Upper lobe of left lung (tissue), 4 donors: ENCODE data around the gene SPINT2.

Source experiments
- EP300 ChIP-seq, 4 donors: sonication (generic); formaldehyde crosslinking; IDR thresholded peaks; one replicate each; pipeline ENCODE4 v1.5.1; 2017; ENCODE audit warnings: antibody characterized with exemption in 4 of 4, control low read depth in 2 of 4
- POLR2A ChIP-seq, 4 donors: fragments of 450-650 bp; IDR thresholded peaks; one replicate each; pipeline ENCODE4 v1.5.1; 2016 to 2017; ENCODE audit warnings: antibody characterized with exemption in 4 of 4, mild to moderate bottlenecking in 2 of 4
- POLR2AphosphoS5 ChIP-seq, 2 donors: sonication (generic); formaldehyde crosslinking; IDR thresholded peaks; one replicate each; pipeline ENCODE4 v1.5.1; 2017; ENCODE audit warnings: antibody characterized with exemption in 2 of 2
- TF ChIP-seq, protein P1 (sequence below), 6 experiments: fragments of 450-650 bp in 4 of 6; fragments of 200-600 bp in 2 of 6; sonication (generic) in 2 of 6; IDR thresholded peaks; one replicate each; pipeline ENCODE4 v1.5.1; 2016 to 2019; ENCODE audit warnings: antibody characterized with exemption in 6 of 6

DNA sequence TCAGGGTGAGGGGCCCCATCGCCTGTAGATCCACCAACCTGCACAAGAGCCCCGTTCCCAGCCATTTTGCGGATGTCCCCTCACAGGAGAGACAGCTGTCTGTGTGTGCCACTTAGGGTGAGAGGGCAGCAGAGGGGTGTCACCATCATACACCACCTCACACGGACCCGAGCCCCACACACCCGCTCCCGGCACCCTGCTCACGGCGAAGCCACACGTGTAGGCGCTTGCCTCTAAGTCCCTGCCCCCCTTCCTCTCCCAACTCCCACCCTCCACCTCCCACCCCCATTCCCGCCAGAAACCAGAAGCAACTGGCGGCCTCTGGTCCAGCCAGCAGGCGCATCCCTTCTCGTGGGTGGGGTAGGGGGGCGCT lies 36.4 kb upstream of the SPINT2 start:
- TF ChIP-seq POLR2A (IDR thresholded peaks at IDR 0.05) (no peak), EP300 (IDR thresholded peaks at IDR 0.05) (no peak), POLR2AphosphoS5 (IDR thresholded peaks at IDR 0.05) (no peak)
- TF ChIP-seq, protein P1, sequence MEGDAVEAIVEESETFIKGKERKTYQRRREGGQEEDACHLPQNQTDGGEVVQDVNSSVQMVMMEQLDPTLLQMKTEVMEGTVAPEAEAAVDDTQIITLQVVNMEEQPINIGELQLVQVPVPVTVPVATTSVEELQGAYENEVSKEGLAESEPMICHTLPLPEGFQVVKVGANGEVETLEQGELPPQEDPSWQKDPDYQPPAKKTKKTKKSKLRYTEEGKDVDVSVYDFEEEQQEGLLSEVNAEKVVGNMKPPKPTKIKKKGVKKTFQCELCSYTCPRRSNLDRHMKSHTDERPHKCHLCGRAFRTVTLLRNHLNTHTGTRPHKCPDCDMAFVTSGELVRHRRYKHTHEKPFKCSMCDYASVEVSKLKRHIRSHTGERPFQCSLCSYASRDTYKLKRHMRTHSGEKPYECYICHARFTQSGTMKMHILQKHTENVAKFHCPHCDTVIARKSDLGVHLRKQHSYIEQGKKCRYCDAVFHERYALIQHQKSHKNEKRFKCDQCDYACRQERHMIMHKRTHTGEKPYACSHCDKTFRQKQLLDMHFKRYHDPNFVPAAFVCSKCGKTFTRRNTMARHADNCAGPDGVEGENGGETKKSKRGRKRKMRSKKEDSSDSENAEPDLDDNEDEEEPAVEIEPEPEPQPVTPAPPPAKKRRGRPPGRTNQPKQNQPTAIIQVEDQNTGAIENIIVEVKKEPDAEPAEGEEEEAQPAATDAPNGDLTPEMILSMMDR (IDR thresholded peaks at IDR 0.05) = no peak
